Activated T-helper 9 cell treated with anti-CD3 and anti-CD28 coated beads, Interleukin-2, amount 50 U/mL, for 16 hours (primary cell): Measurements from ENCODE around the gene PRKN.

Experiments used
- DNase-seq: peaks from one replicate; pipeline ENCODE4 v3.0.0-alpha.2; 2020; ENCODE audit warnings: low read depth

PRKN gene

DNA sequence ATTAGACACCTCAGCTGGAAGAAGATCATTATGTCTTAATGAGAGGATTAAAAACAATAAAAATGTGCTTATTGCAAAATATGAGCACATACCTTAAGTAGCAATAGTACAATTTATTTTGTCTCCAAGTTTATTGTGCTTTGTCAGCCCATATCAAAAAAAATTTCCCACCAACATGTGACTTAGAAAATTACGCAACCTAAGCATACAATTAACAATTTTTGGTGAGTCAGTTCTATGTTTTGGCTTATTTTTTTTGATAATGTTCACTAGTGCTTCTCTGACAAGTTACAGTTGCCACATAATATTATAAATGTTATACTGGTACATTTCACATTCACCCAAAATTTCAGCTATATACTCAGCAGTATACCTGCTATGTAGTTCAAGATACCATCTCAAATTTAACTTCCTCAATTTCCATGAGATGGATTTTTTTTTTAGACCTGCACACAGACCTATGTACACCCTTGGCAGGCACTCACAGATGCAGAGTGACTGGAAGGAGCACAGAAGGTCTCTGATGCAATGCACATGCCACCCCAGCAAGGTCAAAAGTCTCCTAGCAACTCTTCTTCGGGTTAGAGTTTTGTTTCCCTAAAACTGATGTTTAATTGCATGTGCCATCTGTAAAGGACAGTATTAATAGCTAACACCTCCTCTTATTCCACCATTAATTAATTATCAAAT, 112.4 kb downstream of the PRKN start:
- no peak for DNase-seq

DNA sequence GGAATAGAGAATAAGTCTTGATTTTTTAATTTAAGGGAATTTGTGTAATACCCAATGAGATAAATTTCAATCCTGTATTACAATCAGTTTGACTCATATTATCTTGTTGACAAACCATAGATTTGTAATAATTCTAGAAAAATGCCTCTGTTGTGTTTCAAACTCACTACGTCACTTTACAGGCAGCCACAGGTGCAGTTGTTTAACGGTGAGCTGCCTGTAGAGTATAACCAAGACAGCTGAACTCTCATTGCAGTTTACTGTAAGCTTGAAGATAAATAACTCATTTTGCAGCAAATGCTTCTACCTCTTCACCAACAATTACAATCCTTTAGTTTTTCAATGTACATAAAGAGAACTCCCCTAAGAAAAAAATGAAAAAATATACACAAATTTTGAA, 114.3 kb downstream of the PRKN start:
- no peak for DNase-seq

DNA sequence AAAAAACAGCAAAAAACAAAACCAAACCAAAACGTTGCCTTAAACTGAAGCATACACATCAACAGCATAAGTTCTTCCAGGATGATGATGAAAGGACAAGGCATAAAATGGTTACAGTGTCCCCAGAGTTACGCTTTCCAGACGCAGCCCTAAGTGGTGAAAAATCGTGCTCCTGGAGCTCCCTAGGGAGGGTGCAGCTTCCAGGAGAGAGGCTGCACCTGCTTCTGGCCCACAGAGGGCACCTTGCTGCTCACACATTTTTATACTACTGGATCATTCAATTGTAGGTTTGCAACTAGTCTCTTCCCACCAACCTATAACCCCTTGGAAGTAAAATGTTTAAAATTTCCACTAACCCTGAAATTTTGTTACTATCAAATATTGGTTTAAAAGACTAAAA, 115.0 kb downstream of the PRKN start:
- DNase-seq, result no peak

DNA sequence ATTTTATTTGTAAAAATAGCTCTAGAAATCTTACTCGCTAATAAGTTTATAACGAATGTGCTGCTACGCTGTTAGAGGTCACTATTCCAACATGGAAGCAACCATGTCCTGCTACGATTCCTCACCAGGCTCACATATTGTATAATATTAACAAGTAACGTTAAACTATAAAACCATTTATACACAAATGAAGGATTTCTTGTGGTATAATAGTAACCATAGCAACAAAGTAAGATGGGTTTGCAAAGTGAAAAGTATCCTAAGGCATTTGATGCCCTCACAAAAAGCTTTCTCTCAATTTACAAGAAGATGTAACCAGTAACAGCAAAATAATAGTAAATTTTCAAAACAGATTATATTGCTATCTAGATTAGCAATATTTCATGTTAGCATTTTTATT, 117.2 kb downstream of the PRKN start:
- DNase-seq, result no peak

DNA sequence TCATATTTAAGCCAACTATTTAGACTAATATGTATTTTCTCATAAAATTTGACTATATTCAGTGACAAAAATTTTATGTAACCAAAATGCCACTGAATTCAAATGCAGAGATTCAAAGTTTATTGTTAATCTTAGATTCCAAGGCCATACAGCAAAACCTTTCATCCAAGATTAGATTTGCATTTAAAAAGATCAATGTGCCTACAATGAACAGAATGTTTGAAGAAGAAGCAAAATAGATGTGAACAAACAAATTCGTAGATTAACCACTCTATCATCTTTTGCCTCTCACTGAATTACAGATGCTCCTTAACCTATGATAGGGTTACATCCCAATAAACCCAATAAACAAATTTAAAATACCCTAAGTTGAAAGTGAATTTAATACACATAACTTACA, 121.7 kb downstream of the PRKN start:
- DNase-seq, result no peak

DNA sequence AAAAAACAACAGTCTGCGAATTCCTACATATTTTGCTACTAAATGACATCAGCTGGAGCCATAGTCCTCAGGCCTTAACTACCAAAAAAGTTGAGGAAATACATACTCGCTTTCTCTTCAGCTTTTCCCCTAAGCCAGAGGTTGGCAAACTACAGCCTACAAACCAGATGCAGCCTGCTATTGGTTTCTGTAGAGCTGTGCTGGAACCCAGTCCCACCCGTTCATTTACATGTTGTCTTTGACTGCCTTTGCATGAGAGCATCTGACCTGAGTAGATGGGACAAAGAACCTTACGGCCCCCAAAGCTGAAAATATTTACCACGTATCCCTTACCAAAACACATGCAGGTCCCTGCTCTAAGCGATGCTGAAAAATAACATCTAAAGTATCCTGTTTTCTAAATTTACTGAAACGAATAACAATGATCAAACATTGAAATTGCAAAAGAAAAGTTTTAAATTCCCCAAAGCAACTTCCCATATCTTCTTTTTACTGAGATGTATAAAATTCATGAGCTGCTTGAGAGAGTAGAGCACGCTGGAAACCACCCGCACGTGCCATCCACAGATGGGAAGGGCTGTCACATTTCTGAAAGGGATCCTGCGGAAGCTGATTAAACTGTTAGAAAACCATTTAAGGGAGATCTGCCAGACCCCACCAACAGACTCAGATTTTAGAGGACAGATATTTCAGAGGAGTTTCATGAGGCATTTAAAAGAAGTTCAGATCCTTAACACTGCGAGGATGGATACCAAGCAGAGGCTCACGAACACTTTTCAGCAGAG, 124.1 kb downstream of the PRKN start:
- no peak for DNase-seq

DNA sequence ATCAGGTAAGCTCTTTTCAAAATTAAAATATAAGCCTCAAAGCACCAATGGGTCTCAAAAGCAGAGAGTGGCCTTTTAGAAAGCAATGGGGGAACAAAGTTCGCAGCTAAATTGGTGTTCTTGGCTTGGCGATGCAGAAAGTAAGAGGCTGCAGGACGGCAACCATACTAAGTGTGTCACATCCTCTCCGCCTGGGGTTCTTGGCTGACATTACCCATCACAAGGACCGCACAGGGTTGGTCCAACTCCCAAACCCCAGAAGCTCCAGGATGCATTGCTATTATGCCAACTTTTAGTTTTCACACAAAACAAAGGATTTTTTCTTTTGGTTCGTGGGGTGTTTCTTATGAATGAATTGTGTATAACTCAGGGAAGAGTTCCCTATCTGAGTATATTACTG, 124.8 kb downstream of the PRKN start:
- DNase-seq, result no peak

DNA sequence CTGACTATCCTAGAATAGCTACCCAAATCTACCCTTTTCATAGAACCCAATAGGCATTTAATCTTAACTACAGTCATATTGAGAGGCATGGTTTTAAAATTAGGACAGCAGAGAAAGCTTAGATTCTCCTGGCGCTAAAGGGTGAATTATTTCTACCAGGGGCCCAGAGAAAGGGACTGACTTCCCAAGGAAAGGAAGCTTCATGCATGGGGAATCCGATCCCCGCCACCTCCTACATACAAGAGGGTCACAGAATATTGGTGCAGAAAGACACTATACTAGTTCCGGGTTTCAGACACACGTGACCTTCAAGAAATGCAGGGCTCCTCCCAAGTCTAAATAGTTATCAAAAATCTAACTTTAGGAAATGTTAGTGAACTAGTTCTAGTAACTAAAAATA, 130.9 kb downstream of the PRKN start:
- DNase-seq, result no peak

DNA sequence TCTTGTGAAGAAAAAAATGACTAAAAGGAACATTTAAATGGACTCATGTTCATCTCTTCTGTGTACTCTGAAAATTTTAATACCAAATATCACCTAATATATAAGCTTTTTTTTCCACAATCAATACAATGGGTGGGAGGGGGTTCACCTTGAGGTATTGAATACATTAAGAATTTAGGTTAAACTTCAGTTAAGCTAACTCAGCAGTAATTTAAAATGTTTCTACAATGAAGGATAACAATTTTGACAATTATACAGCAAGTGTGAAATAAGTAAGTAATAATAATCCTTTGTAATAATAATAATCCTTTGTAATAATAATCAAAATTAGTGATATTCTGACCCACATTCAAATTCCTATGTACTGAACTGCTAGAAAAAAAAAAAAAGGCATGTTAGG, 136.0 kb downstream of the PRKN start:
- no peak for DNase-seq

DNA sequence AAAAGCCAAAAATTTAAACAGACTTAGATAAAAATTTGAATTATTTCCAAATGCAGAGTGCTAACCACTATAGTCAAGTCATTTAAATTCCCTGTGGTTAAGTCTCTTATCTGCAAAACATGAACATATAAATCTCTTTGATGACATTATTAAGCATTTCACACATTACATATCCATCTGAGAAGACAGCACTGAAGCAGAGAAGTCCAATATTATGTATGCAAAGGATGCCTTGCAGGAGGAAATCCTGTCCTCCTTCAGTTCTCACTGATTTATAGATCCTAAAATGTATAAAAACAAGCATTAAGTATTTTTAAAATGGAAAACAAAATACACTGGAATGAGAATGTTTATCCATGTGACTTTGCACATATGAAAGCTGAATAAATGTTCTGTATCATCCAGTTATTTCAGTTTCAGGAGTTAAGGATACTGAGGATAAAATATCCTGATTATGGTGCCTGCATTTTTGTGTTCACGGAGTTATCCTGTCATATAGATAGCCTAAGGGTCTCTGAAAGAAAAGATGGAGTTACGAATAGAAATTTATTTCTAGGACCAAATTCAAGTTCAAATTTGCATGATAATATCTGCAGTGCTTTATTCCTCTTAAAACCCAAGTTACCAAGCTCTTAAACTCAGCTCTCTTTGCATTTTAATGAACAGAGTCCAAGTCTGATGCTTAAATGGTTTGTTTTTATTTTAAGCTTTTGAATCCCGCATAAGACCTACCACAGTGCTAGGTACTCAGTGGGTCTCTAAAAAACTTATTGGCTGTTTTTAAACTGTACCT, 145.4 kb downstream of the PRKN start:
- no peak for DNase-seq

DNA sequence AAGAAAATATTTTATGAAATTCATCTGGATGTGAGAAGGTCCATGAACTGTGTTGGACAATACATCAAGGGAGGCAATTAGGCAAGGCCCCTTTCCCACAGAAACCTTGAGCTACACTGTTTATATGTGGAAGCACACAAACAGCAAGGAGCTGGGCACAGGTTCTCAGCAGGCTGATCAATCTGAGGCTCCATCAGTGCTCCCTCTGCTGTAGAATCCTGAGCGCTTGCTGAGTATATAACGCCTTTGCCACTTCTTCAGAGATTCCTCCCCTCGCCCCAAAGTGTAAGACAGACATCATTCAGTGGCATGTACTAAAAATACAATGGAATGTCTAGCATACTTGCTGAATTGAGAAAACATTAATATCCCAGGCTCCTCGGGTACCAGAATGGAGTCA, 146.9 kb downstream of the PRKN start:
- no peak for DNase-seq

DNA sequence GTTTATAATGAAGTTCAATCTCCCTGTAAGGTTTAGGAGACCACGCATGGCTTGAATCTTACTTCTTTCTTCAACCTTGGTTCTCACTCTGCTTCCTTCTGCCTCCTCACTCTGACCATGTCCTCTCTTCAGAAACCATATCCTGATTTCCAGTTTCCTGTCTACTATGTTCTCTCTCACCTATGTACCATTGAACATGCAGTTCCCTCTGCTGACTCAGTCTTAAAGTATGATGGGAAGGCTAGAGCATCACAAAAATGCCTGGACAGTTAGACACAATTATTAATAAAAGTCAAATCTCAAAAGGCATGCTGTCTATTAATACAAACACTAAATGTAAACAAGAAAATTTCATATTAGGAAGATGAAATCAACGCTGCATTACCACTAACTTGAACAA, 151.6 kb downstream of the PRKN start:
- DNase-seq, result no peak

DNA sequence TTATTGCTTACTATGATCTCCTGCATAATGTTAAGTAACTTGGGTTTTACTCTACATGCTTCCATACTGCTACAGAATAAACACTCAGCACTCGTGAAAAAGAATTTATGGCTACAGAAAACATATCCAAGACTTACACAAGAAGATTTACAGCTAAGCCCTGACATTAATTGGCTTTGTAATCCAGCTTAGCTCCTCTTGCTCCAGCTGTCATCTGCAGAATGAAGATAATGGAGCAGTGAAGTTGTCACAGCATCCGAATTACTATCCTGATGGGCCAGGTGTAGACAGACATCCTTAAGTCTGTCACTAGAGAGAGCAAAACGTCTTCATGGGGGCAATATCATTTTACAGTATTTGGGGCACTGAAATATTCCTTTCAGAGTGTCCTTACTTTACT, 155.3 kb downstream of the PRKN start:
- no peak for DNase-seq

DNA sequence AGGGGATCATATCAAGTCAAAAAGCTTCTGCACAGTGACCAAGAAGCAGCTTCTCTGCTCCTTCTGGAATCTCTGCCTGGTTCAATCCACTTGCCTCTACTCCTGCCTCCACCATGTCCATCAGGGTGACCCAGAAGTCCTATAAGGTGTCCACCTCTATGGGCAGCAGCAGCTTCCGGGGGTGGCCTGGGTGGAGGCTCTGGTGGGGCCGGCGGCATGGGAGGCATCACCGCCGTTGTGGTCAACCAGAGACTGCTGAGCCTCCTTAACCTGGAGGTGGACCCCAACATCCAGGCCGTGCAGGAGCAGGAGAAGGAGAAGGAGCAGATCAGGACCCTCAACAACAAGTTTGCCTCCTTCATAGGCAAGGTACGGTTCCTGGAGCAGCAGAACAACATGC, 159.3 kb downstream of the PRKN start:
- no peak for DNase-seq

DNA sequence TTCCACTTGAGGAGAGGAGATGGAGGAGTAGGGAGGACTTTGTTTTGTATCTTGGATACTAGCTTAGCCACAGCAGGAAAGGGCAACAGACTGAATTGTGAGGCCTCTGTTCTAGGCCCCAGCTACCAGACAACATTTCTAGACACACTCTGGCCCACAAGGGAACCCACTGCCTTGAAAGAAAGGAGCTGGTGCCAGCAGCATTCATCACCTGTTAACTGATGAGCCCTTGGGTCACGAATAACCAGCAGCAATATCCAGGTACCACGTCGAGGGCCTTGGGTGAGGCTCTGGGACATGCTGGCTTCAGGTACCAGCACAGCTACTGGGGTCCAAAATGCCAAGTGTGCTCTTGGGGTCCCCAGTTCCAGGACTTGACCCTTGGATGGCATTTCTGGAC, 165.5 kb downstream of the PRKN start:
- no peak for DNase-seq

DNA sequence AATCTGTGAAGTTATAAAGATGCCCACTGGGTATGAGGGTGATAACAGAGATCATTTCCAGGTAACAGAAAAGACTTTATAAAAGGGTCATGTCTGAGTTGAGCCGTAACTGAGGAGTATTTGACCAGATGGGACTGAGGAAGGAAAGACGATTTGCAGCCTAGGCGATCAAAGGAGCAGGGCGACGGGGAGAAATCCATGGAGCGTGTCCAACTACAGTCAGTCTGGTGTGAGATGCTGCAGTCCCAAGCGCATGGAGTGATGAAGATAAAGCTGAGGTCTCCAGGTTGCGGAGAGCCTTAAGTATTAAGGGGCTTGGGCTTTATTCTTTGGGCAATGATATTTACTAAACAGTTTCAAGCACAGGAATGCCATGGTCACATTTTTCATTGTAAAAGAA, 166.7 kb downstream of the PRKN start:
- DNase-seq, result no peak

DNA sequence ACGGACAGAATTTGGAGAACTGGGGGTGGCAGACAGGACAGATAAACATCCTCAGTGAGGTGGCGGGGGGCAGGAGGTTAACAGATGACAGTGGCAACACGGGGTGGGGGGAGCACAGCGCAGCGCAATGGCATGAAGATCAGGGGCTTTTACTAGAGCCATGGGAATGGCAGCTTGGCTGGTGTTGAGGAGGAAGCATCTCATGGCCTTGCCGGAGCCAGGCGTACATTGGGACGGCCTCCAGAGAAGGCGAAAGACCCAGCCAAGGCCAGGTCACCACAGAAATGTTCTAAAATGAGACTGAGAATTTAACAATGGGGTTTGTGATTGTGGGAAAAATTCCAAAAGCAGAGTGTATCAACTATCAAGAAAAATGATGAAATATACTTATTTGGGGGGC, 173.0 kb downstream of the PRKN start:
- no peak for DNase-seq

DNA sequence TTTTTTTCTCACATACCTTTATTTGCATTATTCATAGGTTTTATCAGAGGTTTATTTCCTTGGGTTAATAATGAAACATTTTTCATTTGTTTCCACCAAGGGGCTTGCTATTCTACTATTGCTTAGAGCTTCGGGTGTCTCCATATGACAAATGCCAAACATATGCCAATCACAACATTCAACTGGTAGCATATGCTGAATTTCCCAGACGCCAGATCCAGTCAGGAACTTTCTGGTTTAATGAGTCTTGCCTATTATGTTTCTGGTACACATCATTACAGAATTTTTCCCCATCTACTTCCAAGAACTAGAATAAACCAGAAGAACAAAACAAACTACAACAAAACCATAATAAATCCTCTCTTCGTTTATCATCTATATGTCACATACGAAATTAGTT, 180.7 kb downstream of the PRKN start:
- DNase-seq, result no peak

DNA sequence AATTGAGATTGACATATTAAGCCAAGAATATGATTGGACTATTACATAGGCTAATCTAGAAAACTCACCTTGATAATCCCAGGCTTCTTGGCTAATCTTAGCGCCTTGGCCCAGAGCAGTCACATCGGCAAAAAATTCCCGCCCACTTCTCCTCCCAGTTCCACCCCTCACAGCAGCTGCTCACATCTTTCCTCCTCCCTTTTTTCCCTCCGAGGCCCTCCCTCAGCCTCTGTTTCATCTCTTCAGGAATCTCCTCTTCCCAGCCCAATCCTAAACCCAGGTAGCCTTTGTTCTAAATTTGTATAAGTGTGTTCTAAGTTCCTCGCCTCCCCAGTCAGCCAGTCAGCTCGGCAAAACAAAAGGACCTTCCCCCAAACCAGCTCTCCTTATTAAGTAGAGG, 184.3 kb downstream of the PRKN start:
- DNase-seq, result no peak

DNA sequence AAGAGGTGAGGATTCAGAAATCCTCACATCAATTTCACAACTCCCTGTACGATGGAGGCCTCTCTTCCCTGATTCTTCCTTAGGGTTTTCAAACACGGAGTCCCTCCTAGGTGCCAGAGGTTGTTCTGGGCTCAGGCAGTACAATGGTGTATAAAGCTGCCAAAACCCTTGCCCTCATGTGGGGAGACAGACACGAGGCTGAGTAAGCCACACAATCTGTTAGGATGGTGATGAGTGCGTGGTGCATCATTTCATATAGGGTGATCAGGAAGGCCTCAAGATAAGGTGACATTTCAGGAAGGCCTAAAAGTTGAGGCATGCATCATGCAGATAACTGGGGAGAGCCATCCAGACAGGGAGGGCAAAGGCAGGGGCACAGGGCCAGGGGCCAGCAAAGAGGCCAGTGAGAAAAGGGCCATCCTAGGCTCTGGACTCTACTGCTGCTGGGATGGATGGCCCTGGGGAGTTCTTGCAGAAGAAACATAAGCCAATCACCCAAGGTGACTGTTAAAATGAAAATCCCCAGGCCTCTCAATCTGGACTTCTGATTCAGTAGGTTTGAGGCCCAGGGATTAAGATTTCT, 186.5 kb downstream of the PRKN start:
- no peak for DNase-seq

DNA sequence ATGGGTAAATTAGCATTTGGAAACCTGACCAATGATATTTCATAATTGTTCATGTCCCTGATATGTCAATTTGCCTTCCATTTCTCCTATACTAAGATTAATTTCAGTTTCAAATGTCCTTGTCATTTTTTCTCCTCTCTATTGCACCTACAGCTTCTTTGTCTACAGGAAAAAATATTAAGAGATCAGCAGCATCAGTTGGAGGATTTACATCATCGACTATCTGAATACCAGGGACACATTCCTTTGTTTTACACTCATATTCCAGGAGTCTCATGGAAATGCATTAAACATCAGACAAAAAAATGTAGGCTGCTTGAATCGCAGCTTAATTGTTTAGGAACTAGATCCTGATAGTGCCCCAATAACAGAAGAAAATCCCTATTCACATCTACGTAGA, 188.2 kb downstream of the PRKN start:
- no peak for DNase-seq

DNA sequence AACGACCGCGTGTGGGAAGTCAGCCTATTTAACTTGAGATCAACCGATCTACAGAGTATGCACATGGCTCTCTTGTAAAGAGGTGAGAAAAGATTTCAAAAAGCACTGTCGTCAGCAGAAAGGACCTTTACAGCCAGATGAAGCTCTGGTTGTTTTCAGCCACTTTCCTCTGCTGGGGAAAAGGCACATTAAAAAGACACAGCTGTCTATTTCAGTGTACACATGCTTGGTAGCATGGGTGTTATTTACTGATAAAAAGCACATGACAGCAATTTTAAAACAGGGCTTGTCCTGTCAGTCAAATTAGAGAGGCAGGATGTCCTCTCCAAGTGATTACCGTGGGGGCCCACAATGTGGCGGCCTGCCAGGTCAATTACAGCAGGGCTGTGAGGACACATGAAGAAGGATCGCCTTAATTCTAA, 188.9 kb downstream of the PRKN start:
- no peak for DNase-seq

DNA sequence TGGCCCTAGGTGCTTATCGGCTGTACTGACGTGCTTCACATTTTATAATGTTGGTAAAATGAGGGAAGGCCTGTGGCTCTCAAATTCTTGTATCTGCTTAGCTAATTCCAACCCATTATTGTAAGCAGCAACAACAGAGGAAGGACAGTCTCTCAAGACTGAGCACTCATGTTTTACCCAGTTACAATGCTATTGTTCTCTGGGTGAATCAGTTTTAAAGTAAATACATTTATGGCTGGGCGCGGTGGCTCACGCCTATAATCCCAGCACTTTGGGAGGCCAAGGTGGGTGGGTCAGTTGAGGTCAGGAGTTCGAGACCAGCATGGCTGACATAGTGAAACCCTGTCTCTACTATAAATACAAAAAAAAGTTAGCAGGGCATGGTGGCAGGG, 194.6 kb downstream of the PRKN start:
- no peak for DNase-seq
